ENCODE data around the gene KLF3. TPM values are rescaled to one million over a fixed set of nuclear protein-coding genes. Genes with fewer than 3 reads are reported as not detected.
A peak's percentile ranks its signal among the peaks of the same experiment; 100 is the strongest.

Gene KLF3
- total RNA-seq, 1 donor from 2014 or later: 60.9 TPM

DNA sequence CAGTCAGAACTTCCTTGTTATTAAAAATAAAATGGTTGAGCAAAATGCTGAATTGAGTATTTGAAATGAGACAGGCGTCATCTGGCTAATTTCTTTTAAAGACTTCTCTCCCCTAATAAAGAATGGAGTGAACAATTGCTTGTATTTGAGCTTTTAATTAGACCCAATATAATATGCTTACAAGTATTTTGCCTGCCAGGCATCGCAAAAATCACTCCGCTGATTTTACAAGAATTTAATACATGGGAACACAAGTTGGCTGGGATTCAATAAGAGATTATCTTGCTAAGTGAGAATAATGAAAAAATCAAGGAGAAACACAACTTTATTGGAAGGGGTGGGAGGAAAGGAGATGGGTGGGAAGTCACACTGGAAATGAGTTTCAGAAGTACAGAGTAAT, 52.3 kb downstream of the KLF3 start:
- Mint-ChIP-seq H3K27me3 (ENCODE audit: low read depth) (no peaks in the 10 kb centered on the region), H3K4me3 (no peak overlapping the region), H3K4me1 (peaks cover 3% of the 10 kb centered on the region), H3K36me3 (peaks cover 5% of the 10 kb centered on the region), H3K27ac (no peak overlapping the region), H3K9me3 (peaks cover 19% of the 10 kb centered on the region)
- TF ChIP-seq, protein P1, sequence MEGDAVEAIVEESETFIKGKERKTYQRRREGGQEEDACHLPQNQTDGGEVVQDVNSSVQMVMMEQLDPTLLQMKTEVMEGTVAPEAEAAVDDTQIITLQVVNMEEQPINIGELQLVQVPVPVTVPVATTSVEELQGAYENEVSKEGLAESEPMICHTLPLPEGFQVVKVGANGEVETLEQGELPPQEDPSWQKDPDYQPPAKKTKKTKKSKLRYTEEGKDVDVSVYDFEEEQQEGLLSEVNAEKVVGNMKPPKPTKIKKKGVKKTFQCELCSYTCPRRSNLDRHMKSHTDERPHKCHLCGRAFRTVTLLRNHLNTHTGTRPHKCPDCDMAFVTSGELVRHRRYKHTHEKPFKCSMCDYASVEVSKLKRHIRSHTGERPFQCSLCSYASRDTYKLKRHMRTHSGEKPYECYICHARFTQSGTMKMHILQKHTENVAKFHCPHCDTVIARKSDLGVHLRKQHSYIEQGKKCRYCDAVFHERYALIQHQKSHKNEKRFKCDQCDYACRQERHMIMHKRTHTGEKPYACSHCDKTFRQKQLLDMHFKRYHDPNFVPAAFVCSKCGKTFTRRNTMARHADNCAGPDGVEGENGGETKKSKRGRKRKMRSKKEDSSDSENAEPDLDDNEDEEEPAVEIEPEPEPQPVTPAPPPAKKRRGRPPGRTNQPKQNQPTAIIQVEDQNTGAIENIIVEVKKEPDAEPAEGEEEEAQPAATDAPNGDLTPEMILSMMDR (IDR thresholded peaks at IDR 0.05; ENCODE audit: unreplicated experiment): no peak
- DNase-seq (ENCODE audit: low spot score in 2 of 2, unreplicated experiment in 2 of 2): no peak

DNA sequence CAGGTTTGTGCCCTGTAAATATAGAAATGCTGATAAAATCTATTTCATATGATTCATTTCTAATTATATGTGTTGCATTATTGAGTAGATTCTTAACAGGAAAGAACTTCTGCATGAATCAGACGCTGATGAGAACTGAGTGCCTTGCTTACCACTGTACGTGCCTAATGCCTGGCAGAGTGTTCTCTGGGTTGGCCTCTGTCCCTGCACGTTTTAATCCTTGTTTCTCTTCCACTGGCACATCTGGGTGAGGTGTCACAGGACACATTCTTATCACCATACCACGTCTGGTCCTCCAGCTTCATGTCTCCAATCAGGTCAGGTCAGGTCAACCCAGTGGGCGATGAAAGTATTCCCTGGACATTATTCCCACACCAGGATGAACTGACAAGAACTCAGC, 53.6 kb downstream of the KLF3 start:
- H3K27me3 Mint-ChIP-seq (ENCODE audit: low read depth): no peaks in the 10 kb centered on the region
- no peak for DNase-seq (ENCODE audit: low spot score in 2 of 2, unreplicated experiment in 2 of 2)
- peaks cover 9% of the 10 kb centered on the region for H3K9me3 Mint-ChIP-seq
- TF ChIP-seq, protein P1 (IDR thresholded peaks at IDR 0.05; ENCODE audit: unreplicated experiment): no peak
- peaks cover 3% of the 10 kb centered on the region for H3K4me1 Mint-ChIP-seq
- H3K36me3 Mint-ChIP-seq: peaks cover 2% of the 10 kb centered on the region
- H3K4me3 Mint-ChIP-seq: no peak overlapping the region
- no peak overlapping the region for H3K27ac Mint-ChIP-seq

DNA sequence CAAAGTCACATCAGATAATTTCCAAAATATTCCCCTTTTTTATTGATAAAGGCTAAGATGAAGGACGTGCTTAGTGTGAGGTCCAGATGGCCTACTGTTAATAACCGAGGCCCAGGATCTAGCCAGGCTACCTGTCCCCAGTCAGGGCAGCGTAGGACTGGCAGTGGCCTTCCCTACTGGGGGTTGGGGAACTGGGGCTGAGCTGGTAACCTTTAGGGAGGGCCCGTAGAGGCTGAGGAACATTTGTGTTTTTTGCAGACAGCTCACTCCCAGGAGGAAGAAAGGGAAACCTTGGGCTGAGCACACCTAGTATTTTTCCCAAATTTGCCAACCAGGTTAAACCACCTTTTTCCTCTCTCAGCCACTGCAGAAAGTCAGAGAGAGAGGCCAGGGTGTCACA, 59.1 kb downstream of the KLF3 start:
- Mint-ChIP-seq H3K9me3 (no peaks in the 10 kb centered on the region), H3K27ac (peak overlapping the region; percentile 43), H3K27me3 (ENCODE audit: low read depth) (no peaks in the 10 kb centered on the region), H3K4me3 (no peak overlapping the region), H3K4me1 (peaks cover 19% of the 10 kb centered on the region), H3K36me3 (no peaks in the 10 kb centered on the region)
- no peak for DNase-seq (ENCODE audit: low spot score in 2 of 2, unreplicated experiment in 2 of 2)
- TF ChIP-seq, protein P1 (IDR thresholded peaks at IDR 0.05; ENCODE audit: unreplicated experiment): no peak

DNA sequence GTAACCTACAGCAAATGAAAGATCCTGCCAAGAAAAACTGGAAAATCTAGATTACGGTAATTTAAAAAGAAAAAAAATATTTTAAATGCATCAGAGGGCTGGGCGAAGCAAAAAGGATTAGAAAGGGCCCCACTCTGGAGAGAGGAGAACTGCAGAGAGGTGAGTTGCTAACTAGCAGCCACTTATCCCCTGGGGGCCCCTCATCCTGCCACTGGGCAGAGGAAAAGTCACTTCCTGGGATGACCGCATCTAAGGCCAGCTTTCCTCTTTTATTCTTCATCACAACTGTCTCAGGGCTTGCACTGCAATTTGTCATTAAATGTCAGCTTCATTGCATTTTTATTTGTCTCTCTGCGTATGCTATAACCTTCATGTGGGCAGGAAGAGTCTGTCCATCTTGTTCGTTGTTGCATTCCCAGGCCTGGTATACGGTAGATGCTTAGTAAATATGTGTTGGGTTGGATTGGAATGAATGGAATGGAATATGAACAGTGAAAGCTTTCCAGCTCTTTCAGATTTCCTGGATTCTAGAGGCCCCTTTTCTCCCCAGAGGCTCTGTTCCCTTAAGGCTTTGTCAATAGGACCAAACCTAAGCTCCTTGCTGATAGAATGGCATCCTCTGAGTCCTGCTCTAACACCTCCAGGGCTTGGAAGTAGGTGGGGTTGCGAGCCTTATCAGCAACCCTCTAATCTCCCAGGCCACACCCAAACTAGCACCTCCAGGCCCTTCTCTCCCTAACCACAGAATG, 59.9 kb downstream of the KLF3 start:
- Mint-ChIP-seq H3K27me3 (ENCODE audit: low read depth) (no peaks in the 10 kb centered on the region), H3K9me3 (no peaks in the 10 kb centered on the region), H3K36me3 (no peaks in the 10 kb centered on the region), H3K4me3 (no peak overlapping the region), H3K4me1 (peaks cover 19% of the 10 kb centered on the region), H3K27ac (peak overlapping the region; percentile 15)
- DNase-seq (ENCODE audit: low spot score in 2 of 2, unreplicated experiment in 2 of 2): no peak
- TF ChIP-seq, protein P1 (IDR thresholded peaks at IDR 0.05; ENCODE audit: unreplicated experiment): no peak

DNA sequence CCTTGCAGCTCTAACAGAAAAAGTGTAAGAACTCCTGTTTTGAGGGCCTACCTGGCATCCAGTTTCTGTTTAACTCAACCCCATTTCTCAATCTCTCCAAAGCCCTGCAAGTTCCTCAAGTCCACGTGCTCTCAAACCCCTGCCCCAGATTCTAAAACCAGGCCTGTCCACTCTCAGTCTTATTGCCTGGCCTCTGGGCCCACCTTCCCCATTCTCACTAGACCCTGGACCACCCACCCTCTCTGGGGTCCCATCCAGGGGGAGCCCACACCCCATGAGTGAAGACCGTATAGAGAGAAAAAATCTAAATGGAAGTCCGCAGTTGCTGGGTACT, 60.4 kb downstream of the KLF3 start:
- peak overlapping the region; percentile 15 for H3K27ac Mint-ChIP-seq

More for the DNA sequence above, 60.4 kb downstream of the KLF3 start:
- Mint-ChIP-seq H3K4me1 (peaks cover 19% of the 10 kb centered on the region), H3K36me3 (no peaks in the 10 kb centered on the region), H3K4me3 (no peak overlapping the region), H3K9me3 (no peaks in the 10 kb centered on the region), H3K27me3 (ENCODE audit: low read depth) (no peaks in the 10 kb centered on the region)
- TF ChIP-seq, protein P1 (IDR thresholded peaks at IDR 0.05; ENCODE audit: unreplicated experiment): no peak
- DNase-seq (ENCODE audit: low spot score in 2 of 2, unreplicated experiment in 2 of 2): no peak
